GM23338 (cell line): Measurements from ENCODE around the gene PLAAT5. TPM values are rescaled to one million over a fixed set of nuclear protein-coding genes. Genes with fewer than 3 reads are reported as not detected.

Experiments used
- ATAC-seq: fragments of 200-7000 bp; cut with Tn5 transposase; 3 replicates; pipeline ENCODE4 v1.9.1; 2020
- DNase-seq: peaks from one replicate; pipeline ENCODE4 v3.0.0-alpha.2; 2015; ENCODE audit warnings: low spot score
- H2AFZ ChIP-seq: fragments of 200-600 bp; sonication (generic); 2 replicates; pipeline ENCODE4 v1.8.0; 2016; ENCODE audit warnings: antibody characterized with exemption, mild to moderate bottlenecking, moderate library complexity
- H3F3A ChIP-seq: fragments of 200-600 bp; sonication (generic); replicated peaks from 2 replicates; pipeline ENCODE4 v1.8.0; 2017; ENCODE audit warnings: antibody characterized with exemption, mixed run types, low read depth
- H3K27ac ChIP-seq: fragments of 200-600 bp; sonication (generic); 2 replicates; pipeline ENCODE4 v1.6.1; 2016; ENCODE audit warnings: low read depth
- H3K27me3 ChIP-seq: fragments of 200-600 bp; sonication (generic); 2 replicates; pipeline ENCODE4 v1.8.0; 2016; ENCODE audit warnings: mild to moderate bottlenecking, mixed run types, moderate library complexity; ENCODE audit not compliant: insufficient read depth
- H3K36me3 ChIP-seq: fragments of 200-600 bp; sonication (generic); 2 replicates; pipeline ENCODE4 v1.8.0; 2016; ENCODE audit warnings: mild to moderate bottlenecking; ENCODE audit not compliant: insufficient read depth
- H3K4me1 ChIP-seq: fragments of 200-600 bp; sonication (generic); 2 replicates; pipeline ENCODE4 v1.8.0; 2016; ENCODE audit warnings: mild to moderate bottlenecking, moderate library complexity; ENCODE audit not compliant: insufficient read depth
- H3K4me2 ChIP-seq: fragments of 200-600 bp; sonication (generic); 2 replicates; pipeline ENCODE4 v1.7.1; 2017; ENCODE audit warnings: mixed run types
- H3K4me3 ChIP-seq: fragments of 200-600 bp; sonication (generic); 2 replicates; pipeline ENCODE4 v1.6.1; 2016; ENCODE audit warnings: mixed run types
- H3K79me2 ChIP-seq: fragments of 200-600 bp; sonication (generic); replicated peaks from 2 replicates; pipeline ENCODE4 v1.8.0; 2017; ENCODE audit warnings: mild to moderate bottlenecking; ENCODE audit not compliant: insufficient read depth
- H3K9me2 ChIP-seq: fragments of 200-600 bp; sonication (generic); 2 replicates; pipeline ENCODE4 v1.8.0; 2017; ENCODE audit not compliant: insufficient read depth
- H4K20me1 ChIP-seq: fragments of 200-600 bp; sonication (generic); replicated peaks from 2 replicates; pipeline ENCODE4 v1.8.0; 2017; ENCODE audit warnings: mild to moderate bottlenecking; ENCODE audit not compliant: insufficient read depth
- H3K27ac Mint-ChIP-seq: 2 replicates; pipeline ENCODE4 v1.8.0; 2020; ENCODE audit warnings: inconsistent platforms, mild to moderate bottlenecking, moderate library complexity, mixed read lengths
- H3K27me3 Mint-ChIP-seq: 3 replicates; pipeline ENCODE4 v1.8.0; 2022; ENCODE audit warnings: low read depth, mild to moderate bottlenecking, moderate library complexity, mixed read lengths, inconsistent platforms; ENCODE audit not compliant: insufficient read depth, poor library complexity
- H3K36me3 Mint-ChIP-seq: 3 replicates; pipeline ENCODE4 v1.8.0; 2021; ENCODE audit warnings: low read depth, mild to moderate bottlenecking, inconsistent platforms, moderate library complexity, mixed read lengths
- H3K4me1 Mint-ChIP-seq: 3 replicates; pipeline ENCODE4 v1.8.0; 2020; ENCODE audit warnings: mild to moderate bottlenecking, inconsistent platforms, mixed read lengths
- H3K4me3 Mint-ChIP-seq: 3 replicates; pipeline ENCODE4 v1.8.0; 2021; ENCODE audit warnings: moderate library complexity, mild to moderate bottlenecking, inconsistent platforms, mixed read lengths
- H3K9me3 Mint-ChIP-seq: 3 replicates; pipeline ENCODE4 v1.8.0; 2020; ENCODE audit warnings: moderate library complexity, mild to moderate bottlenecking, inconsistent platforms, mixed read lengths
- CREB1 ChIP-seq: fragments of 250-450 bp; sonication (Bioruptor Pico); IDR thresholded peaks from 2 replicates; pipeline ENCODE4 v1.5.0; 2020; ENCODE audit warnings: low read depth, mild to moderate bottlenecking, moderate library complexity
- EZH2phosphoT487 ChIP-seq: fragments of 200-600 bp; sonication (generic); IDR thresholded peaks from one replicate; pipeline ENCODE4 v1.8.1; 2018; ENCODE audit warnings: antibody characterized with exemption; ENCODE audit not compliant: unreplicated experiment
- JUNB ChIP-seq: IDR thresholded peaks from one replicate; pipeline ENCODE4 v1.6.1; 2016; ENCODE audit warnings: antibody characterized with exemption; ENCODE audit not compliant: unreplicated experiment
- POLR2AphosphoS5 ChIP-seq: IDR thresholded peaks from 2 replicates; pipeline ENCODE4 v1.6.1; 2016; ENCODE audit warnings: antibody characterized with exemption, low read depth
- ZNF114 ChIP-seq: fragments of 250-450 bp; sonication (Bioruptor Pico); IDR thresholded peaks from 2 replicates; pipeline ENCODE4 v1.5.0; 2020; ENCODE audit warnings: mild to moderate bottlenecking, moderate library complexity
- polyA plus RNA-seq: library from polyadenylated mRNA; unstranded; fragments of >200 nt; fragmentation: Nextera tagmentation; extraction: Ambion mirVana; gene quantifications from 2 replicates; pipeline ENCODE4 v1.2.1, GENCODE V29; 2016
- total RNA-seq: library from RNA; depleted of rRNA; stranded (reverse); fragments of >200 nt; shearing (Covaris generic); gene quantifications from 2 replicates; pipeline ENCODE4 v1.2.3, GENCODE V29; 2014
- TF ChIP-seq, protein P1 (sequence below), 2 experiments: fragments of 200-600 bp in 1 of 2; sonication (generic) in 1 of 2; conservative IDR thresholded peaks; 2 replicates each; pipeline versions ENCODE4 v1.5.1 to v1.6.1; 2016 to 2017; ENCODE audit warnings: antibody characterized with exemption in 2 of 2, low read depth in 2 of 2, mild to moderate bottlenecking in 2 of 2, moderate library complexity in 1 of 2
- TF ChIP-seq, protein P2 (sequence below): fragments of 250-450 bp; sonication (Bioruptor Pico); IDR thresholded peaks from 2 replicates; pipeline ENCODE4 v1.5.0; 2020; ENCODE audit warnings: mild to moderate bottlenecking, moderate library complexity
- TF ChIP-seq, protein P3 (sequence below): IDR thresholded peaks from one replicate; pipeline ENCODE4 v1.6.1; 2018; ENCODE audit warnings: antibody characterized with exemption; ENCODE audit not compliant: unreplicated experiment
- TF ChIP-seq, protein P4 (sequence below): IDR thresholded peaks from 2 replicates; pipeline ENCODE4 v1.6.1; 2016; ENCODE audit warnings: antibody characterized with exemption

PLAAT5 gene
- total and polyA plus RNA-seq, 2 experiments from 2014 or later, result 7.7 to 11.6 TPM

DNA sequence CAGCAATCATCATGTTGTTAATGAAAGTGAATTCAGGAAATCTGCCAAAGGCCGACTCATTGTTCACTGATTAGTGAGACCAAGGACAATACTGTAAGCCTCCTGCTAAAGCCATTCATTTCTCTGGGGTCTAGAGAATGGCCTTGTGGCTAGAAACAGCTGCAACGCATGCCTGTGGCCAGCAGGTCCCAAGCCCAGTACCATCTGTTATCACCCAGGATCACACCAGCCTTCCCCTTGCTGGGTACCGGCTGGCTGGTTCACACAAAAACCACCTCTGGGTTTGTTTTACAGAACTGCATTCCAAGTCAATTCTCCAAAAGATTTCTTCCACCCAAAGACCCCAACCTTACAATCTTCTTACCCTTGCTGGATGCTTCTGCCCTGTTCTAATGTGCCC, 1.1 kb downstream of the PLAAT5 start:
- H3K27ac ChIP-seq, result peak overlapping the region; percentile 47
- H3K4me1 ChIP-seq, result peaks cover 35% of the 10 kb centered on the region
- no peaks in the 10 kb centered on the region for H3K9me2 ChIP-seq
- Mint-ChIP-seq H3K4me1 (peaks cover 17% of the 10 kb centered on the region), H3K9me3 (peaks cover 30% of the 10 kb centered on the region), H3K36me3 (peaks cover 25% of the 10 kb centered on the region), H3K27me3 (peaks cover 24% of the 10 kb centered on the region), H3K4me3 (peak overlapping the region; percentile 89; the same call in 1 of the 3 replicates), H3K27ac (no peak overlapping the region)
- H3K79me2 ChIP-seq, result 0 out of 2 replicates have a peak, but pooled peaks cover 6% of the 10 kb centered on the region
- ATAC-seq, result peak; percentile 81
- H3K4me2 ChIP-seq, result peak overlapping the region; percentile 86
- H3K27me3 ChIP-seq, result peaks cover 7% of the 10 kb centered on the region; the same call in 1 of the 2 replicates
- TF ChIP-seq, protein P1, sequence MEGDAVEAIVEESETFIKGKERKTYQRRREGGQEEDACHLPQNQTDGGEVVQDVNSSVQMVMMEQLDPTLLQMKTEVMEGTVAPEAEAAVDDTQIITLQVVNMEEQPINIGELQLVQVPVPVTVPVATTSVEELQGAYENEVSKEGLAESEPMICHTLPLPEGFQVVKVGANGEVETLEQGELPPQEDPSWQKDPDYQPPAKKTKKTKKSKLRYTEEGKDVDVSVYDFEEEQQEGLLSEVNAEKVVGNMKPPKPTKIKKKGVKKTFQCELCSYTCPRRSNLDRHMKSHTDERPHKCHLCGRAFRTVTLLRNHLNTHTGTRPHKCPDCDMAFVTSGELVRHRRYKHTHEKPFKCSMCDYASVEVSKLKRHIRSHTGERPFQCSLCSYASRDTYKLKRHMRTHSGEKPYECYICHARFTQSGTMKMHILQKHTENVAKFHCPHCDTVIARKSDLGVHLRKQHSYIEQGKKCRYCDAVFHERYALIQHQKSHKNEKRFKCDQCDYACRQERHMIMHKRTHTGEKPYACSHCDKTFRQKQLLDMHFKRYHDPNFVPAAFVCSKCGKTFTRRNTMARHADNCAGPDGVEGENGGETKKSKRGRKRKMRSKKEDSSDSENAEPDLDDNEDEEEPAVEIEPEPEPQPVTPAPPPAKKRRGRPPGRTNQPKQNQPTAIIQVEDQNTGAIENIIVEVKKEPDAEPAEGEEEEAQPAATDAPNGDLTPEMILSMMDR (conservative IDR thresholded peaks at IDR 0.05; ENCODE audit: low read depth in 2 of 2), result 0 out of 4 replicates have a peak, but pooled peaks of 1 of the 2 experiments have one; percentile 30
- TF ChIP-seq EZH2phosphoT487, result no peak
- peak; percentile 74 for DNase-seq
- peaks cover 13% of the 10 kb centered on the region; the same call in 1 of the 2 replicates for H3F3A ChIP-seq
- no peaks in the 10 kb centered on the region for H4K20me1 ChIP-seq
- H2AFZ ChIP-seq, result peak overlapping the region; percentile 89
- peak overlapping the region; percentile 75 for H3K4me3 ChIP-seq
- H3K36me3 ChIP-seq, result peaks cover 13% of the 10 kb centered on the region

DNA sequence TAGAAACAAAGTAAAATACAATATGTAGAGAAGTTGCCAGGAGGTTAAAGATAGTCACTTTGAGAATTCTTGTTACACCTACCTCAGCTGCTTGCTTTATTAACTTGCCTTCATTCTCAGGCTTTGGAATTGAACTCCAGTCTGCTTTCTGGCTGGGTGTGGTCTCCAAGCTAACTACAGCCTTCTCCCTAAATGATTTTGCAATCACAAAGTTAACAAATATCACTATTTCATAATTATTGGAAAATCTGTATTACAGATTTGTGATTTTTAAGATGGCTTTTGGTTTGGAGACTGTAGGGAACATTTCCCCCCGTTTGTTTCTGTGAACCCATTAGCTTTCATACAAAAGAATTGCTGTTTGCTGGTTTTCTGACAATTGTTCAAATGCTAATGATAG, 2.2 kb downstream of the PLAAT5 start:
- Histone ChIP-seq H3F3A (peaks cover 13% of the 10 kb centered on the region; the same call in 1 of the 2 replicates), H3K27me3 (peaks cover 7% of the 10 kb centered on the region; the same call in 1 of the 2 replicates), H3K4me1 (peaks cover 35% of the 10 kb centered on the region), H3K79me2 (0 out of 2 replicates have a peak, but pooled peaks cover 6% of the 10 kb centered on the region), H3K9me2 (no peaks in the 10 kb centered on the region), H3K36me3 (peaks cover 13% of the 10 kb centered on the region), H3K4me2 (peak overlapping the region; percentile 86), H4K20me1 (no peaks in the 10 kb centered on the region), H3K27ac (no peak overlapping the region), H3K4me3 (no peak overlapping the region), H2AFZ (no peak overlapping the region)
- Mint-ChIP-seq H3K27ac (no peak overlapping the region), H3K9me3 (peaks cover 39% of the 10 kb centered on the region), H3K36me3 (peaks cover 25% of the 10 kb centered on the region), H3K4me1 (peaks cover 17% of the 10 kb centered on the region), H3K27me3 (peaks cover 24% of the 10 kb centered on the region), H3K4me3 (no peak overlapping the region)
- DNase-seq, result no peak
- ATAC-seq, result no peak
- TF ChIP-seq, protein P2, sequence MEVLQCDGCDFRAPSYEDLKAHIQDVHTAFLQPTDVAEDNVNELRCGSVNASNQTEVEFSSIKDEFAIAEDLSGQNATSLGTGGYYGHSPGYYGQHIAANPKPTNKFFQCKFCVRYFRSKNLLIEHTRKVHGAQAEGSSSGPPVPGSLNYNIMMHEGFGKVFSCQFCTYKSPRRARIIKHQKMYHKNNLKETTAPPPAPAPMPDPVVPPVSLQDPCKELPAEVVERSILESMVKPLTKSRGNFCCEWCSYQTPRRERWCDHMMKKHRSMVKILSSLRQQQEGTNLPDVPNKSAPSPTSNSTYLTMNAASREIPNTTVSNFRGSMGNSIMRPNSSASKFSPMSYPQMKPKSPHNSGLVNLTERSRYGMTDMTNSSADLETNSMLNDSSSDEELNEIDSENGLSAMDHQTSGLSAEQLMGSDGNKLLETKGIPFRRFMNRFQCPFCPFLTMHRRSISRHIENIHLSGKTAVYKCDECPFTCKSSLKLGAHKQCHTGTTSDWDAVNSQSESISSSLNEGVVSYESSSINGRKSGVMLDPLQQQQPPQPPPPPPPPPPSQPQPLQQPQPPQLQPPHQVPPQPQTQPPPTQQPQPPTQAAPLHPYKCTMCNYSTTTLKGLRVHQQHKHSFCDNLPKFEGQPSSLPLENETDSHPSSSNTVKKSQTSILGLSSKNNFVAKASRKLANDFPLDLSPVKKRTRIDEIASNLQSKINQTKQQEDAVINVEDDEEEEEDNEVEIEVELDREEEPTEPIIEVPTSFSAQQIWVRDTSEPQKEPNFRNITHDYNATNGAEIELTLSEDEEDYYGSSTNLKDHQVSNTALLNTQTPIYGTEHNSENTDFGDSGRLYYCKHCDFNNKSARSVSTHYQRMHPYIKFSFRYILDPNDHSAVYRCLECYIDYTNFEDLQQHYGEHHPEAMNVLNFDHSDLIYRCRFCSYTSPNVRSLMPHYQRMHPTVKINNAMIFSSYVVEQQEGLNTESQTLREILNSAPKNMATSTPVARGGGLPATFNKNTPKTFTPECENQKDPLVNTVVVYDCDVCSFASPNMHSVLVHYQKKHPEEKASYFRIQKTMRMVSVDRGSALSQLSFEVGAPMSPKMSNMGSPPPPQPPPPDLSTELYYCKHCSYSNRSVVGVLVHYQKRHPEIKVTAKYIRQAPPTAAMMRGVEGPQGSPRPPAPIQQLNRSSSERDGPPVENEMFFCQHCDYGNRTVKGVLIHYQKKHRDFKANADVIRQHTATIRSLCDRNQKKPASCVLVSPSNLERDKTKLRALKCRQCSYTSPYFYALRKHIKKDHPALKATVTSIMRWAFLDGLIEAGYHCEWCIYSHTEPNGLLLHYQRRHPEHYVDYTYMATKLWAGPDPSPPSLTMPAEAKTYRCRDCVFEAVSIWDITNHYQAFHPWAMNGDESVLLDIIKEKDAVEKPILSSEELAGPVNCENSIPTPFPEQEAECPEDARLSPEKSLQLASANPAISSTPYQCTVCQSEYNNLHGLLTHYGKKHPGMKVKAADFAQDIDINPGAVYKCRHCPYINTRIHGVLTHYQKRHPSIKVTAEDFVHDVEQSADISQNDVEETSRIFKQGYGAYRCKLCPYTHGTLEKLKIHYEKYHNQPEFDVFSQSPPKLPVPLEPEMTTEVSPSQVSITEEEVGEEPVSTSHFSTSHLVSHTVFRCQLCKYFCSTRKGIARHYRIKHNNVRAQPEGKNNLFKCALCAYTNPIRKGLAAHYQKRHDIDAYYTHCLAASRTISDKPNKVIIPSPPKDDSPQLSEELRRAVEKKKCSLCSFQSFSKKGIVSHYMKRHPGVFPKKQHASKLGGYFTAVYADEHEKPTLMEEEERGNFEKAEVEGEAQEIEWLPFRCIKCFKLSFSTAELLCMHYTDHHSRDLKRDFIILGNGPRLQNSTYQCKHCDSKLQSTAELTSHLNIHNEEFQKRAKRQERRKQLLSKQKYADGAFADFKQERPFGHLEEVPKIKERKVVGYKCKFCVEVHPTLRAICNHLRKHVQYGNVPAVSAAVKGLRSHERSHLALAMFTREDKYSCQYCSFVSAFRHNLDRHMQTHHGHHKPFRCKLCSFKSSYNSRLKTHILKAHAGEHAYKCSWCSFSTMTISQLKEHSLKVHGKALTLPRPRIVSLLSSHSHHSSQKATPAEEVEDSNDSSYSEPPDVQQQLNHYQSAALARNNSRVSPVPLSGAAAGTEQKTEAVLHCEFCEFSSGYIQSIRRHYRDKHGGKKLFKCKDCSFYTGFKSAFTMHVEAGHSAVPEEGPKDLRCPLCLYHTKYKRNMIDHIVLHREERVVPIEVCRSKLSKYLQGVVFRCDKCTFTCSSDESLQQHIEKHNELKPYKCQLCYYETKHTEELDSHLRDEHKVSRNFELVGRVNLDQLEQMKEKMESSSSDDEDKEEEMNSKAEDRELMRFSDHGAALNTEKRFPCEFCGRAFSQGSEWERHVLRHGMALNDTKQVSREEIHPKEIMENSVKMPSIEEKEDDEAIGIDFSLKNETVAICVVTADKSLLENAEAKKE (CRISPR knock-in tag), result no peak
- TF ChIP-seq CREB1 (CRISPR knock-in tag) (no peak), ZNF114 (CRISPR knock-in tag) (no peak), JUNB (no peak), POLR2AphosphoS5 (no peak)
- TF ChIP-seq, protein P3, sequence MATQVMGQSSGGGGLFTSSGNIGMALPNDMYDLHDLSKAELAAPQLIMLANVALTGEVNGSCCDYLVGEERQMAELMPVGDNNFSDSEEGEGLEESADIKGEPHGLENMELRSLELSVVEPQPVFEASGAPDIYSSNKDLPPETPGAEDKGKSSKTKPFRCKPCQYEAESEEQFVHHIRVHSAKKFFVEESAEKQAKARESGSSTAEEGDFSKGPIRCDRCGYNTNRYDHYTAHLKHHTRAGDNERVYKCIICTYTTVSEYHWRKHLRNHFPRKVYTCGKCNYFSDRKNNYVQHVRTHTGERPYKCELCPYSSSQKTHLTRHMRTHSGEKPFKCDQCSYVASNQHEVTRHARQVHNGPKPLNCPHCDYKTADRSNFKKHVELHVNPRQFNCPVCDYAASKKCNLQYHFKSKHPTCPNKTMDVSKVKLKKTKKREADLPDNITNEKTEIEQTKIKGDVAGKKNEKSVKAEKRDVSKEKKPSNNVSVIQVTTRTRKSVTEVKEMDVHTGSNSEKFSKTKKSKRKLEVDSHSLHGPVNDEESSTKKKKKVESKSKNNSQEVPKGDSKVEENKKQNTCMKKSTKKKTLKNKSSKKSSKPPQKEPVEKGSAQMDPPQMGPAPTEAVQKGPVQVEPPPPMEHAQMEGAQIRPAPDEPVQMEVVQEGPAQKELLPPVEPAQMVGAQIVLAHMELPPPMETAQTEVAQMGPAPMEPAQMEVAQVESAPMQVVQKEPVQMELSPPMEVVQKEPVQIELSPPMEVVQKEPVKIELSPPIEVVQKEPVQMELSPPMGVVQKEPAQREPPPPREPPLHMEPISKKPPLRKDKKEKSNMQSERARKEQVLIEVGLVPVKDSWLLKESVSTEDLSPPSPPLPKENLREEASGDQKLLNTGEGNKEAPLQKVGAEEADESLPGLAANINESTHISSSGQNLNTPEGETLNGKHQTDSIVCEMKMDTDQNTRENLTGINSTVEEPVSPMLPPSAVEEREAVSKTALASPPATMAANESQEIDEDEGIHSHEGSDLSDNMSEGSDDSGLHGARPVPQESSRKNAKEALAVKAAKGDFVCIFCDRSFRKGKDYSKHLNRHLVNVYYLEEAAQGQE, result no peak
- TF ChIP-seq, protein P4, sequence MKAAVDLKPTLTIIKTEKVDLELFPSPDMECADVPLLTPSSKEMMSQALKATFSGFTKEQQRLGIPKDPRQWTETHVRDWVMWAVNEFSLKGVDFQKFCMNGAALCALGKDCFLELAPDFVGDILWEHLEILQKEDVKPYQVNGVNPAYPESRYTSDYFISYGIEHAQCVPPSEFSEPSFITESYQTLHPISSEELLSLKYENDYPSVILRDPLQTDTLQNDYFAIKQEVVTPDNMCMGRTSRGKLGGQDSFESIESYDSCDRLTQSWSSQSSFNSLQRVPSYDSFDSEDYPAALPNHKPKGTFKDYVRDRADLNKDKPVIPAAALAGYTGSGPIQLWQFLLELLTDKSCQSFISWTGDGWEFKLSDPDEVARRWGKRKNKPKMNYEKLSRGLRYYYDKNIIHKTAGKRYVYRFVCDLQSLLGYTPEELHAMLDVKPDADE, result no peak
